ENCODE results near the gene PPP1R3F.

Gene PPP1R3F

DNA sequence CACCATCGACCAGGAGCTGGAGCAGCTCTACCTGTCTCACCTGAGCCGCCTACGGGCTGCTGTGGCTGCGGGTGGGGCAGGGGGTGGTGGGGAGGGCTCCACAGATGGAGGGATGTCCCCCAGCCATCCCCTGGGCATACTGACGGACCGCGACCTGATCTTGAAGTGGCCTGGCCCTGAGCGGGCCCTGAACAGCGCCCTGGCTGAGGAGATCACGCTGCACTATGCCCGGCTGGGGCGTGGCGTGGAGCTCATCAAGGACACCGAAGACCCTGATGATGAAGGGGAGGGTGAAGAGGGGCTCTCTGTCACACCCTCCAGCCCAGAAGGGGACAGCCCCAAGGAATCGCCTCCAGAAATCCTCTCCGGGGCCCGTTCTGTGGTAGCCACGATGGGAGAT is 16.5 kb downstream of the PPP1R3F start:
- H3K9me3 ChIP-seq (ENCODE audit: insufficient read depth, low read length): no peaks in the 10 kb centered on the region
- H4K20me1 ChIP-seq (ENCODE audit: low read depth, low read length): no peaks in the 10 kb centered on the region
- TF ChIP-seq, protein P1, sequence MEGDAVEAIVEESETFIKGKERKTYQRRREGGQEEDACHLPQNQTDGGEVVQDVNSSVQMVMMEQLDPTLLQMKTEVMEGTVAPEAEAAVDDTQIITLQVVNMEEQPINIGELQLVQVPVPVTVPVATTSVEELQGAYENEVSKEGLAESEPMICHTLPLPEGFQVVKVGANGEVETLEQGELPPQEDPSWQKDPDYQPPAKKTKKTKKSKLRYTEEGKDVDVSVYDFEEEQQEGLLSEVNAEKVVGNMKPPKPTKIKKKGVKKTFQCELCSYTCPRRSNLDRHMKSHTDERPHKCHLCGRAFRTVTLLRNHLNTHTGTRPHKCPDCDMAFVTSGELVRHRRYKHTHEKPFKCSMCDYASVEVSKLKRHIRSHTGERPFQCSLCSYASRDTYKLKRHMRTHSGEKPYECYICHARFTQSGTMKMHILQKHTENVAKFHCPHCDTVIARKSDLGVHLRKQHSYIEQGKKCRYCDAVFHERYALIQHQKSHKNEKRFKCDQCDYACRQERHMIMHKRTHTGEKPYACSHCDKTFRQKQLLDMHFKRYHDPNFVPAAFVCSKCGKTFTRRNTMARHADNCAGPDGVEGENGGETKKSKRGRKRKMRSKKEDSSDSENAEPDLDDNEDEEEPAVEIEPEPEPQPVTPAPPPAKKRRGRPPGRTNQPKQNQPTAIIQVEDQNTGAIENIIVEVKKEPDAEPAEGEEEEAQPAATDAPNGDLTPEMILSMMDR (IDR thresholded peaks at IDR 0.05; ENCODE audit: insufficient read depth, low read length, poor library complexity, severe bottlenecking): no peak
- TF ChIP-seq EZH2phosphoT487 (conservative IDR thresholded peaks at IDR 0.05; ENCODE audit: low read length): no peak
- no peak overlapping the region for H3K27ac ChIP-seq (ENCODE audit: low read depth, low read length)
- no peak overlapping the region for H2AFZ ChIP-seq (ENCODE audit: low read depth, low read length, severe bottlenecking)
- H3F3A ChIP-seq (ENCODE audit: insufficient read depth): no peaks in the 10 kb centered on the region
- no peaks in the 10 kb centered on the region for H3K27me3 ChIP-seq (ENCODE audit: low read length)
- no peak overlapping the region for H3K4me3 ChIP-seq (ENCODE audit: insufficient read depth, low read length, poor library complexity, severe bottlenecking)
- H3K9me2 ChIP-seq (replicated peaks; ENCODE audit: insufficient read depth, low read length): no peaks in the 10 kb centered on the region
- H3K36me3 ChIP-seq (ENCODE audit: low read length): no peaks in the 10 kb centered on the region
- H3K4me2 ChIP-seq (ENCODE audit: low read depth, low read length, poor library complexity, severe bottlenecking): no peak overlapping the region
- H3K9ac ChIP-seq (ENCODE audit: low read length): no peak overlapping the region
- H3K79me2 ChIP-seq (ENCODE audit: insufficient read depth, low read length): no peaks in the 10 kb centered on the region

DNA sequence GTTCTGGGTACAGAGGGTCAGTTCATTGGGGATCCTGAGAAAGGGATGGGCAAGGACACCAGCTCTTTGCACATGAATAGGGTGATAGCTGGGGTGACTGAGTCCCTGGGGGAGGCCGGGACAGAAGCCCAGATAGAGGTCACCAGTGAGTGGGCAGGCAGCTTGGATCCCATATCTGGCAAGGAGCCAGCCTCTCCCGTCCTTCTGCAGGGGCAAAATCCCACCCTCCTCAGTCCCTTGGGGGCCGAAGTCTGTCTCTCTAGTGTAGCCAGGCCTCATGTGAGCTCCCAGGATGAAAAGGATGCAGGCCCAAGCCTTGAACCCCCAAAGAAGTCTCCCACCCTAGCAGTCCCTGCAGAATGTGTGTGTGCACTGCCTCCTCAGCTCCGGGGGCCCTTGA is 17.0 kb downstream of the PPP1R3F start:
- no peaks in the 10 kb centered on the region for H4K20me1 ChIP-seq (ENCODE audit: low read depth, low read length)
- H3K79me2 ChIP-seq (ENCODE audit: insufficient read depth, low read length): no peaks in the 10 kb centered on the region
- H3K4me3 ChIP-seq (ENCODE audit: insufficient read depth, low read length, poor library complexity, severe bottlenecking): no peak overlapping the region
- H3K27ac ChIP-seq (ENCODE audit: low read depth, low read length): no peak overlapping the region
- H3K36me3 ChIP-seq (ENCODE audit: low read length): no peaks in the 10 kb centered on the region
- no peaks in the 10 kb centered on the region for H3F3A ChIP-seq (ENCODE audit: insufficient read depth)
- H3K9me3 ChIP-seq (ENCODE audit: insufficient read depth, low read length): no peaks in the 10 kb centered on the region
- no peaks in the 10 kb centered on the region for H3K27me3 ChIP-seq (ENCODE audit: low read length)
- no peaks in the 10 kb centered on the region for H3K9me2 ChIP-seq (replicated peaks; ENCODE audit: insufficient read depth, low read length)
- no peak overlapping the region for H3K9ac ChIP-seq (ENCODE audit: low read length)
- no peak overlapping the region for H2AFZ ChIP-seq (ENCODE audit: low read depth, low read length, severe bottlenecking)
- TF ChIP-seq EZH2phosphoT487 (conservative IDR thresholded peaks at IDR 0.05; ENCODE audit: low read length): no peak
- TF ChIP-seq, protein P1 (IDR thresholded peaks at IDR 0.05; ENCODE audit: insufficient read depth, low read length, poor library complexity, severe bottlenecking): no peak
- H3K4me2 ChIP-seq (ENCODE audit: low read depth, low read length, poor library complexity, severe bottlenecking): no peak overlapping the region

DNA sequence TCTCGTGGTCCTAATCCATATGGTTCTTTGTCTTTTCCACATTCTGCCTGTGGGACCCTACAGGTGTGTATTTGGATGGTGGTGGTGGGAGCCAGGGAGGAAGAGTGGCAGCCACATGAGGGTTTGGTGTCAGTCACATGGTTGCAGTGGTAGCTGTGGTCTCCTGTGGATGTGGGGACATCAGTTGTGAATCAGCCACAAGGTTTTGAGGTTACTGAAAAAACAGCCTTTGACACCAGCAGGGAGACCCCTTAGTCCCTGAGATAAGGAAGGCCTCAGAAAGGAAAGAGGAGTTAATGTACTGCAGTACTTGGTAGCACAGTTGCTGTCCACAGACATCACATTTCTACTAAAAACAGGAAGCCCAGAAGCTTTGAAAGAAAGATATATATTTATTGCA is 18.1 kb downstream of the PPP1R3F start:
- TF ChIP-seq, protein P1 (IDR thresholded peaks at IDR 0.05; ENCODE audit: insufficient read depth, low read length, poor library complexity, severe bottlenecking): no peak
- TF ChIP-seq EZH2phosphoT487 (conservative IDR thresholded peaks at IDR 0.05; ENCODE audit: low read length): no peak
- no peaks in the 10 kb centered on the region for H3K27me3 ChIP-seq (ENCODE audit: low read length)

More for the DNA sequence above, 18.1 kb downstream of the PPP1R3F start:
- Histone ChIP-seq H2AFZ (ENCODE audit: low read depth, low read length, severe bottlenecking) (no peak overlapping the region), H3K9me3 (ENCODE audit: insufficient read depth, low read length) (no peaks in the 10 kb centered on the region), H3K36me3 (ENCODE audit: low read length) (no peaks in the 10 kb centered on the region), H3K79me2 (ENCODE audit: insufficient read depth, low read length) (no peaks in the 10 kb centered on the region), H3F3A (ENCODE audit: insufficient read depth) (no peaks in the 10 kb centered on the region), H3K4me2 (ENCODE audit: low read depth, low read length, poor library complexity, severe bottlenecking) (no peak overlapping the region), H3K4me3 (ENCODE audit: insufficient read depth, low read length, poor library complexity, severe bottlenecking) (no peak overlapping the region), H3K9ac (ENCODE audit: low read length) (no peak overlapping the region), H4K20me1 (ENCODE audit: low read depth, low read length) (no peaks in the 10 kb centered on the region), H3K27ac (ENCODE audit: low read depth, low read length) (no peak overlapping the region), H3K9me2 (replicated peaks; ENCODE audit: insufficient read depth, low read length) (no peaks in the 10 kb centered on the region)

Measured in SU-DHL-6 (cell line).